ENCODE data around the gene LDB1.

DNA sequence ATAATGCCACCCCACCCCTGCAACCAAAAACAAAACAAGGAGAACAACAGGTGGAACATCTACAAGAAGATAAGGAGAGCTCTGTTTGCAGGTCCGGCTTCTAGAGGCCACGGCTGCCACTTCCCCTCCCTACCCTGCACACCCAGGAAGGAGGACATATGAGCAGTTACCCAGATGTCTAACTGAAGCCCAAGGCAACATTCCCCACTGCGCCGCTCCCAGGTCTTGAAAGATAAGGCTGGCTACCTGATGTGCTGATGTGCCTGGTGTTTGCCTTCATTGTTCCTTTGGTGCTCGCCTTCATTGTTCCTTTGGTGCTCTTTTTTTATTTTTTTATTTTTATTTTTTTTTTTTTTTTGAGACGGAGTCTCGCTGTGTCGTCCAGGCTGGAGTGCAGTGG is 34.0 kb downstream of the LDB1 start:
- TF ChIP-seq, protein P1, sequence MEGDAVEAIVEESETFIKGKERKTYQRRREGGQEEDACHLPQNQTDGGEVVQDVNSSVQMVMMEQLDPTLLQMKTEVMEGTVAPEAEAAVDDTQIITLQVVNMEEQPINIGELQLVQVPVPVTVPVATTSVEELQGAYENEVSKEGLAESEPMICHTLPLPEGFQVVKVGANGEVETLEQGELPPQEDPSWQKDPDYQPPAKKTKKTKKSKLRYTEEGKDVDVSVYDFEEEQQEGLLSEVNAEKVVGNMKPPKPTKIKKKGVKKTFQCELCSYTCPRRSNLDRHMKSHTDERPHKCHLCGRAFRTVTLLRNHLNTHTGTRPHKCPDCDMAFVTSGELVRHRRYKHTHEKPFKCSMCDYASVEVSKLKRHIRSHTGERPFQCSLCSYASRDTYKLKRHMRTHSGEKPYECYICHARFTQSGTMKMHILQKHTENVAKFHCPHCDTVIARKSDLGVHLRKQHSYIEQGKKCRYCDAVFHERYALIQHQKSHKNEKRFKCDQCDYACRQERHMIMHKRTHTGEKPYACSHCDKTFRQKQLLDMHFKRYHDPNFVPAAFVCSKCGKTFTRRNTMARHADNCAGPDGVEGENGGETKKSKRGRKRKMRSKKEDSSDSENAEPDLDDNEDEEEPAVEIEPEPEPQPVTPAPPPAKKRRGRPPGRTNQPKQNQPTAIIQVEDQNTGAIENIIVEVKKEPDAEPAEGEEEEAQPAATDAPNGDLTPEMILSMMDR (IDR thresholded peaks at IDR 0.05; ENCODE audit: insufficient read depth, low read length) = no peak
- TF ChIP-seq, protein P2, sequence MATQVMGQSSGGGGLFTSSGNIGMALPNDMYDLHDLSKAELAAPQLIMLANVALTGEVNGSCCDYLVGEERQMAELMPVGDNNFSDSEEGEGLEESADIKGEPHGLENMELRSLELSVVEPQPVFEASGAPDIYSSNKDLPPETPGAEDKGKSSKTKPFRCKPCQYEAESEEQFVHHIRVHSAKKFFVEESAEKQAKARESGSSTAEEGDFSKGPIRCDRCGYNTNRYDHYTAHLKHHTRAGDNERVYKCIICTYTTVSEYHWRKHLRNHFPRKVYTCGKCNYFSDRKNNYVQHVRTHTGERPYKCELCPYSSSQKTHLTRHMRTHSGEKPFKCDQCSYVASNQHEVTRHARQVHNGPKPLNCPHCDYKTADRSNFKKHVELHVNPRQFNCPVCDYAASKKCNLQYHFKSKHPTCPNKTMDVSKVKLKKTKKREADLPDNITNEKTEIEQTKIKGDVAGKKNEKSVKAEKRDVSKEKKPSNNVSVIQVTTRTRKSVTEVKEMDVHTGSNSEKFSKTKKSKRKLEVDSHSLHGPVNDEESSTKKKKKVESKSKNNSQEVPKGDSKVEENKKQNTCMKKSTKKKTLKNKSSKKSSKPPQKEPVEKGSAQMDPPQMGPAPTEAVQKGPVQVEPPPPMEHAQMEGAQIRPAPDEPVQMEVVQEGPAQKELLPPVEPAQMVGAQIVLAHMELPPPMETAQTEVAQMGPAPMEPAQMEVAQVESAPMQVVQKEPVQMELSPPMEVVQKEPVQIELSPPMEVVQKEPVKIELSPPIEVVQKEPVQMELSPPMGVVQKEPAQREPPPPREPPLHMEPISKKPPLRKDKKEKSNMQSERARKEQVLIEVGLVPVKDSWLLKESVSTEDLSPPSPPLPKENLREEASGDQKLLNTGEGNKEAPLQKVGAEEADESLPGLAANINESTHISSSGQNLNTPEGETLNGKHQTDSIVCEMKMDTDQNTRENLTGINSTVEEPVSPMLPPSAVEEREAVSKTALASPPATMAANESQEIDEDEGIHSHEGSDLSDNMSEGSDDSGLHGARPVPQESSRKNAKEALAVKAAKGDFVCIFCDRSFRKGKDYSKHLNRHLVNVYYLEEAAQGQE (IDR thresholded peaks at IDR 0.05; ENCODE audit: insufficient replicate concordance, low read depth) = no peak
- TF ChIP-seq POLR2AphosphoS5 (IDR thresholded peaks at IDR 0.05; ENCODE audit: low read depth) (no peak), GABPA (IDR thresholded peaks at IDR 0.05; ENCODE audit: low read depth) (no peak), SPI1 (IDR thresholded peaks at IDR 0.05; ENCODE audit: borderline replicate concordance, low read depth) (no peak; the same call in 1 of the 2 replicates)
